ENCODE measurements around the gene SETBP1. TPM values are rescaled to one million over a fixed set of nuclear protein-coding genes. Genes with fewer than 3 reads are reported as not detected.
A peak's percentile ranks its signal among the peaks of the same experiment; 100 is the strongest.
"Not testable (repeated sequence)": the region's sequence is repeated elsewhere in the genome, so short reads cannot be mapped to it uniquely, and the experiment has no call there.

The SETBP1 gene
- total RNA-seq, 2 donors from 2014 or later = 17.3 to 20.1 TPM

GRCh38 chr18:44799907-44800421 is 119.3 kb downstream of the SETBP1 start:
- DNase-seq = no peak
- H3K27ac ChIP-seq (ENCODE audit: low read depth, low read length) = no peak overlapping the region
- peaks cover 8% of the 10 kb centered on the region for H3K36me3 ChIP-seq (ENCODE audit: control insufficient read depth, insufficient read depth, low read length)
- Mint-ChIP-seq H3K9me3 (peaks cover 7% of the 10 kb centered on the region), H3K27me3 (ENCODE audit: insufficient read depth) (no peaks in the 10 kb centered on the region), H3K36me3 (ENCODE audit: low read depth) (peaks cover 11% of the 10 kb centered on the region), H3K4me3 (no peak overlapping the region), H3K27ac (no peak overlapping the region), H3K4me1 (peaks cover 45% of the 10 kb centered on the region)
- H3K4me3 ChIP-seq (ENCODE audit: low read length) = no peak overlapping the region
- H3K9me3 ChIP-seq (ENCODE audit: control insufficient read depth, low read length) = peaks cover 8% of the 10 kb centered on the region
- H3K9ac ChIP-seq (ENCODE audit: extremely low read depth, low read length, poor library complexity, severe bottlenecking) = no peak overlapping the region
- H3K27me3 ChIP-seq (ENCODE audit: control insufficient read depth, insufficient read depth, low read length, poor library complexity, severe bottlenecking) = no peaks in the 10 kb centered on the region
- peaks cover 15% of the 10 kb centered on the region for H3K4me1 ChIP-seq (ENCODE audit: control insufficient read depth, insufficient read depth, low read length)
- no peak for TF ChIP-seq CTCF (conservative IDR thresholded peaks at IDR 0.05)
- WGBS, 2 experiments (ENCODE audit: insufficient coverage in 1 of 2, insufficient read length in 1 of 2) = 94% methylated on average over 1 of the region's 1 CpG; no CpG with 5 or more reads in 1 of the 2 experiments

- 96 to 98% methylated on average over 3 to 8 of the region's 8 CpGs for WGBS, 2 experiments (ENCODE audit: insufficient coverage in 1 of 2, insufficient read length in 1 of 2)
- H3K9me3 ChIP-seq (ENCODE audit: control insufficient read depth, low read length); H3K4me3 Mint-ChIP-seq; H3K27ac ChIP-seq (ENCODE audit: low read depth, low read length); H3K27me3 Mint-ChIP-seq (ENCODE audit: insufficient read depth); H3K9ac ChIP-seq (ENCODE audit: extremely low read depth, low read length, poor library complexity, severe bottlenecking); H3K27me3 ChIP-seq (ENCODE audit: control insufficient read depth, insufficient read depth, low read length, poor library complexity, severe bottlenecking); H3K27ac Mint-ChIP-seq; H3K9me3 Mint-ChIP-seq; DNase-seq; H3K36me3 ChIP-seq (ENCODE audit: control insufficient read depth, insufficient read depth, low read length); H3K4me3 ChIP-seq (ENCODE audit: low read length): not testable (repeated sequence)
- H3K36me3 Mint-ChIP-seq (ENCODE audit: low read depth) = peaks cover 11% of the 10 kb centered on the region
- H3K4me1 ChIP-seq (ENCODE audit: control insufficient read depth, insufficient read depth, low read length) = peaks cover 15% of the 10 kb centered on the region
- H3K4me1 Mint-ChIP-seq = peaks cover 47% of the 10 kb centered on the region
Measured at GRCh38 chr18:44800766-44801165, 120.1 kb downstream of the SETBP1 start.

- Histone ChIP-seq H3K9me3 (ENCODE audit: control insufficient read depth, low read length) (peaks cover 8% of the 10 kb centered on the region), H3K4me3 (ENCODE audit: low read length) (no peak overlapping the region), H3K9ac (ENCODE audit: extremely low read depth, low read length, poor library complexity, severe bottlenecking) (no peak overlapping the region), H3K27ac (ENCODE audit: low read depth, low read length) (no peak overlapping the region), H3K4me1 (ENCODE audit: control insufficient read depth, insufficient read depth, low read length) (peaks cover 15% of the 10 kb centered on the region), H3K36me3 (ENCODE audit: control insufficient read depth, insufficient read depth, low read length) (peaks cover 8% of the 10 kb centered on the region), H3K27me3 (ENCODE audit: control insufficient read depth, insufficient read depth, low read length, poor library complexity, severe bottlenecking) (no peaks in the 10 kb centered on the region)
- H3K27me3 Mint-ChIP-seq (ENCODE audit: insufficient read depth) = no peaks in the 10 kb centered on the region
- peaks cover 48% of the 10 kb centered on the region for H3K4me1 Mint-ChIP-seq
- no peak overlapping the region for H3K4me3 Mint-ChIP-seq
- H3K27ac Mint-ChIP-seq = no peak overlapping the region
- H3K36me3 Mint-ChIP-seq (ENCODE audit: low read depth) = peaks cover 11% of the 10 kb centered on the region
- H3K9me3 Mint-ChIP-seq = peaks cover 7% of the 10 kb centered on the region
- 95 to 100% methylated on average over 1 to 2 of the region's 2 CpGs for WGBS, 2 experiments (ENCODE audit: insufficient coverage in 1 of 2, insufficient read length in 1 of 2)
- TF ChIP-seq CTCF (conservative IDR thresholded peaks at IDR 0.05) = no peak
- no peak for DNase-seq
Measured at GRCh38 chr18:44801781-44802180, 121.1 kb downstream of the SETBP1 start.

- peaks cover 7% of the 10 kb centered on the region for H3K9me3 Mint-ChIP-seq
- no peaks in the 10 kb centered on the region for H3K27me3 Mint-ChIP-seq (ENCODE audit: insufficient read depth)
- peak overlapping the region; percentile 23 for H3K4me3 ChIP-seq (ENCODE audit: low read length)
- no peak for TF ChIP-seq CTCF (conservative IDR thresholded peaks at IDR 0.05)
- peaks cover 15% of the 10 kb centered on the region for H3K4me1 ChIP-seq (ENCODE audit: control insufficient read depth, insufficient read depth, low read length)
- H3K36me3 Mint-ChIP-seq (ENCODE audit: low read depth) = peaks cover 11% of the 10 kb centered on the region
- H3K4me3 Mint-ChIP-seq = peak overlapping the region; percentile 5
- peaks cover 50% of the 10 kb centered on the region for H3K4me1 Mint-ChIP-seq
- peaks cover 8% of the 10 kb centered on the region for H3K9me3 ChIP-seq (ENCODE audit: control insufficient read depth, low read length)
- 77 to 98% methylated on average over 3 of the region's 3 CpGs for WGBS, 2 experiments (ENCODE audit: insufficient coverage in 1 of 2, insufficient read length in 1 of 2)
- H3K27ac Mint-ChIP-seq = peak overlapping the region; percentile 67
- DNase-seq = no peak
- H3K27ac ChIP-seq (ENCODE audit: low read depth, low read length) = no peak overlapping the region
- no peak overlapping the region for H3K9ac ChIP-seq (ENCODE audit: extremely low read depth, low read length, poor library complexity, severe bottlenecking)
- no peaks in the 10 kb centered on the region for H3K27me3 ChIP-seq (ENCODE audit: control insufficient read depth, insufficient read depth, low read length, poor library complexity, severe bottlenecking)
- peaks cover 12% of the 10 kb centered on the region for H3K36me3 ChIP-seq (ENCODE audit: control insufficient read depth, insufficient read depth, low read length)
Measured at GRCh38 chr18:44802508-44802907, 121.8 kb downstream of the SETBP1 start.

Measured in endodermal cell (in vitro differentiated cells).